ENCODE measurements around the gene WEE1.
A peak's percentile ranks its signal among the peaks of the same experiment; 100 is the strongest.

Gene WEE1

DNA sequence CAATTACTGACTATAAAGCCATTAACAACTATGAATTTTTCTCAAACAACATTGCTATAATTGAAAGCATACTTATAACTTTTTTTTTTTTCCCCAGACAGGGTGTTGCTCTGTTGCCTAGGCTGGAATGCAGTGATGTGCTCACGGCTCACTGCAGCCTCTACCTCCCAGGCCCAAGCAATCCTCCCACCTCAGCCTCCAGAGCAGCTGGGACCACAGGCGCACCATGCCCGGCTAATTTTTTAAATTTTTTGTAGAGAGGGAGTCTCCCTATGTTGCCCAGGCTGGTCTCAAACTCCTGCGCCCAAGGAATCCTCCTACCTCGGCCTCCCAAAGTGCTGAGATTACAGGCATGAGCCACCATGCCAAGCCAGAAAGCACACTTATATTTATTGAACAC lies 6.1 kb upstream of the WEE1 start:
- DNase-seq, result no peak

DNA sequence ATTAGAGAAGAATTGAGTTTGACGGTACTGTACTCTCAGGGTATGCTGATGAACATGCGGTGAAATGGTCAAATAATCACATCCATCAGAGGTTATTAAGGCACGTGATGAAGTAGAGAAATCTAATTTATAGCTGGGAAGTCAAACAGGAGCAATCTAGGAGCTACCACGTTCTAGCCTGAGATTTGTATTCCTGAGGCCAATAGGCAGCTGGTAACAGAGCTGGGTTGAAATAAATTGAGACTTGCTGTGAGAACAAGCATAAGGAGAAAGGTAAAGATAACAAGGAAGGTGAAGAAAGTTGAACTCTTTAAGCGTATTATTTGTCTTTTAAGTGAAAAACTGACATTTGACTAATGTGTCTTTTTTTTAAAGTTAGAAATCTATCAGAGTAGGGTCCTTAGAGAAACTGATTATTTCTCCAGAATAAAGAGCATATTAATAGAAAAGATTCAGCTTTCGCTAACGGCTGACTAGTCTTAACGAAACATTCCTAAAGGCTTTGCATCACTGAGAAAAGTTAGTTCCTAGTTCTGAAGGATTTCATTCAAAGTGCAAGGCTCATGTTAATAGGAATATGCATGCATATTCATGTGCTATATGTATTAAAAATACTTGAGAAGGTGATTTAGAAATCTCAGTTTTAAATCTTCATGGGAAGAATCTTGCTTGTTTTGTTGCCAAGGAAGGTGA lies 5.2 kb upstream of the WEE1 start:
- DNase-seq, result no peak

DNA sequence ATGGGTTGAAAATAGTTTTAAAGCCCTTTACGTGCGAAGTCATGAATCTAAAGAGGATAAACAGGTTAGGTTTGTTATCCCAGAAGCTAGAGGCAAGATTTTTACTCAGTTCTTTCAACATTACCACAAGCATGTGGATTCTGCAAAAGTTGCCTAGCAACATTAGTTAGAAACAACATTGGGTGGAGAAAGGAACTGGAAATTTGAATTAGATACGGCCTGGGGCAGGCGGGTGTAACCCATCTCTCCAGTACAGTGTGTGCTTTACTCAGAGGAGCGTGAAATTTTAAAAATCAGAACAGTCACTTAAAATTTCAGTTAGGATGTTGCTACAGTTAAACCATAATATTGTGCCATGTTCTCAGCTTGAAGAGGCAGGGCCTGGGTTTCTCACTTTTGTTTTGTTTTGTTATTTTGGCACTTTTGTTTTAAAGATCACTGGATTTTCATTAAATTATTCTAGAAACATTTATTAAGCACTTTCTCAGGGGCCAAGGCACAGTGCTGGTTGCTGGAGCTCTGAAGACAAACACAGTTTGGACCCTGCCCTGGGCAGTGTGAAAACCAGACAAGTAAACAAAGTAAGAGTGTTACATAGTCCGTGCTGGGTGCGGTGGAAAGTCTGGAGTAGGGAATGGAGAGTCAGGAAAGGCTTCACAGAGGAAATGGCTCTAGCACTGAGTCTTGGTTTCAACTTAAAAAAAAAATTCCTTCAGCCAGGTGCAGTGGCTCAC lies 4.4 kb upstream of the WEE1 start:
- no peak for DNase-seq

DNA sequence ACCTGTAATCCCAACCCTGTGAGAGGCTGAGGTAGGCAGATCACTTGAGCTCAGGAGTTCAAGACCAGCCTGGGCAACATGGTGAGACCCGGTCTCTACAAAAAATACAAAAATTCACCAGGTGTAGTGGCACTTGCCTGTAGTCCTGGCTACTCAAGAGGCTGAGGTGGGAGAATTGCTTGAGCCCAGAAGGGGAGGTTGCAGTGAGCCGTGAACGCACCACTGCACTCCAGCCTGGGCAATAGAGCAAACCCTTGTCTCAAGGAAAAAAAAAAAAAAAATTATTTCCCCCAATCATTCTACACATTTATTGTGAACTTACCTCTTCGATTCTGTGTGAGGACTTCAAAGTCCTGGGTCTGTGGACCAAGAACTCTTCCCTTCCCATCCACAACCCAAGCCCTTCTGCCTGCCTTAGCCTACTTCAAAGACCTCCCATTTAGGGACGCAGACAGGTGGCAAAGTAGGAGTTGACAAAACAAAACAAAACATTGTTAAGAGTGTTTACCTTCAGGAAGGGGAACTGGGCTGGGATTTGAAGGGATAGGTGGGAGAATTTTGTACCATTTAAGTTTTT lies 3.8 kb upstream of the WEE1 start:
- DNase-seq, result no peak

DNA sequence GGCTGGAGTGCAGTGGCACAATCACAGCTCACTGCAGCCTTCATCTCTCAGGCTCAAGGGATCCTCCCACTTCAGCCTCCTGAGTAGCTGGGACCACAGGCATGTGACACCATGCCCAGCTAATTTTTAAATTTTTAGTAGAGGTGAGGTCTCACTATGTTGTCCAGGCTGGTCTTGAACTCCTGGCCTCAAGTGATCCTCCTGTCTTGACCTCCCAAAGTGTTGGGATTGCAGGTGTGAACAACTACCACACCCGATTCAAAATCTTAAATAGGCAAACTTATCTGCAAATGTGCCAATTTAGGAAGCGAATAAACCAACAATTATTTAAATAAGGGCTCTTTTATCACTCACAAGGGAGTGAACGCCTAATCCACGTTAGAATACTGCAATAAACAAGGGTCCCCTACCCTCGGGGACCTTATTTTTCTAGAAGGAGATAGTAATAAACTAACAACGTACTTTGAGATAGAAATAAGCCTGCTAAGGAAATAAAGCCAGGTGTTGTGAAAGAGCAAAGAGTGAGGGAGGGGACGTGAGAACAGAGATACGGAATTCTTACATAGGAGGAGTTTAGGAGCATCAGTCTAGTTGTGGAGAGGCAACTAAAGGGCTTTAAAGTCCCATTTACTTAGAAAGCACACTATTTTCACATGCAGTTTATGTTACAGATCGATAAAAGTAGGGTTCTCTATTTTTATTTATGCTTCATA lies 3.0 kb upstream of the WEE1 start:
- DNase-seq, result no peak

DNA sequence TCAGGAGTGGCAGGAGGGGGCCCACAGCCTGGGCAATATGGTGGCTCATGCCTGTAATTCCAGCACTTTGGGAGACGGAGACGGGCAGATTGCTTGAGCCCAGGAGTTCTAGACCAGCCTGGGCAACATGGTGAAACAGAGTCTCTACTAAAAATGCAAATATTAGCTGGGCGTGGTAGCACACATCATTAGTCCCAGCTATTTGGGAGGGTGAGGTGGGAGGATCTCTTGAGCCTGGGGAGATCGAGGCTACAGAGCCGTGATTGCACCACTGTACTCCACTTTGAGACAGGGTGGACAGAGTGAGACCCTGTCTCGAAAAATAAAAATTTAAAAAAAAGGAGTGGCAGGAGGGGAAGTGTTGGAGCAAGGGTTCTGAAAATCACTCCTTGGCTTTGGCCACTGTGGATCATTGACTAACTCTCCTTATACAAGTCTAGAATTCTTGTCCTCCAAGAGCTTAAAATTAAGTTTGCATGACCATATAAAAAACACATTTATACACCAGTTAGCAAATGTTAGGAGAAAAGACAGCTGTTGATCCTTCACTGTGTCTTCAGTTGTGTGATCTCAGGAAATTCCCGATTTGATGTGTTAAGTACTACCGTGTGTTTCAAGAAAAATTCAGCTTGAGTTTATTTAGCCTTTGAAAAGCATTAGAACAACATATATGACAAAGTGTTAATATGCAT lies 2.3 kb upstream of the WEE1 start:
- DNase-seq, result no peak

DNA sequence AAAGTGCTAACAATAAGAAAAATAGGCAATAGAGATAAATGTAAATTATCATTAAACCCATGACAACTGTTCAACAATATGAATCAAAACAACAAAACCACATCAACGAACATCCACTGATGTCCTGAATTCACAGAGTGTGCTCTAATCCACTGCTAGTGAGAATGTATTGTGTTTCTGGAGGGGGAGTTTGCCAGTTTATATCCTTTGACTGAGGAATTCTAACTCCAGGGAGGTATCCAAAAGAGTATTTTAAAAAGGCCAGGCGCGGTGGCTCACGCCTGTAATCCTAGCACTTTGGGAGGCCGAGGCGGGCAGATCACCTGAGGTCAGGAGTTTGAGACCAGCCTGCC lies 1.7 kb upstream of the WEE1 start:
- DNase-seq, result no peak

DNA sequence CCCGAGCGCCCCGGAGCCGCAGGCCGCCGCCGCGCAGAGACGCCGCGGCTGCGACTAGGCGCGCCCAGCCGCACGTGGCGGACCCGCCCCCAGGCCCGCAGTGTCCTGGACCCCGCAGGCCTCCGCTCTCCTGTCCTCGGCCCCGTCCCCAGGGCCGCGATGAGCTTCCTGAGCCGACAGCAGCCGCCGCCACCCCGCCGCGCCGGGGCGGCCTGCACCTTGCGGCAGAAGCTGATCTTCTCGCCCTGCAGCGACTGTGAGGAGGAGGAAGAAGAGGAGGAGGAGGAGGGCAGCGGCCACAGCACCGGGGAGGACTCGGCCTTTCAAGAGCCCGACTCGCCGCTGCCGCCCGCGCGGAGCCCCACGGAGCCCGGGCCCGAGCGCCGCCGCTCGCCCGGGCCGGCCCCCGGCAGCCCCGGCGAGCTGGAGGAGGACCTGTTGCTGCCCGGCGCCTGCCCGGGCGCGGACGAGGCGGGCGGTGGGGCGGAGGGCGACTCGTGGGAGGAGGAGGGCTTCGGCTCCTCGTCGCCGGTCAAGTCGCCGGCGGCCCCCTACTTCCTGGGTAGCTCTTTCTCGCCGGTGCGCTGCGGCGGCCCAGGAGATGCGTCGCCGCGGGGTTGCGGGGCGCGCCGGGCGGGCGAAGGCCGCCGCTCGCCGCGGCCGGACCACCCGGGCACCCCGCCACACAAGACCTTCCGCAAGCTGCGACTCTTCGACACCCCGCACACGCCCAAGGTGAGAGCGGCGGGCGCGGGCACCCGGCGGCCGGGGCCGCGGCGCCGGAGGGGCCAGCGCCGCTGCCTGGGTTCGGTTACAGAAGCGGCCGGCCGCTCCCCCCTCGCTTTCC lies 528 bp downstream of the WEE1 start:
- peak; percentile 18 for DNase-seq

DNA sequence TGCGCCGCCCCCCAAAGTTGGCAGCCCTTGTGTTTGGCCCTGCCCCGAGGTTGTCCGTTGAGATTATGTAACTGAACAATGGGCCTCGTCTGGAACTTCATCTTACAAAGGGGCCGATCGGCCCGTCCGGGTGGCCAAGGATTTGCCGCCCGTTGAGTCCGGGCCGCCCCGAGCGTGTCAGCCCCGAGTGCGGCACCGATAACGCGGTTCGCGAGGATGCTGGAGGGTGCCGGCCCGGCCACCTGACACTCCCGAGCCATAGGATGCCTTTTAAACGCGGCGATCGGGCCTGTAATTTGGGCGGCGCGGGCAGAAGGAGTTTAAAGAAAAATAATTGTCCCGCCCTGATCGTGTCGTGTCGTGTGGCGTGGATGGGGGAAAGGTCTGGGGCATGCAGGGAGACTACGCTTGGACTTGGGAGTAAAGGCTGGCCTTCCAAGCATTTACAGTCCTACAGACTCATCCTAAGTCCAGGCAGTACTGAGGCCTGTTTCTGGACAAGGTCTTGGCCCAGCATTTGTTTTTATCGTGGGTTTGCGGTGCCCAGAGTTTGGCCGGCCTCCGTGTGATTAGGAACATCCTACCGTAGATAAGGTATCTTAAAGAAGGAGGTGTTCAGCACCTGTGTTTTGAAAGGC lies 1.3 kb downstream of the WEE1 start:
- DNase-seq, result peak; percentile 21

DNA sequence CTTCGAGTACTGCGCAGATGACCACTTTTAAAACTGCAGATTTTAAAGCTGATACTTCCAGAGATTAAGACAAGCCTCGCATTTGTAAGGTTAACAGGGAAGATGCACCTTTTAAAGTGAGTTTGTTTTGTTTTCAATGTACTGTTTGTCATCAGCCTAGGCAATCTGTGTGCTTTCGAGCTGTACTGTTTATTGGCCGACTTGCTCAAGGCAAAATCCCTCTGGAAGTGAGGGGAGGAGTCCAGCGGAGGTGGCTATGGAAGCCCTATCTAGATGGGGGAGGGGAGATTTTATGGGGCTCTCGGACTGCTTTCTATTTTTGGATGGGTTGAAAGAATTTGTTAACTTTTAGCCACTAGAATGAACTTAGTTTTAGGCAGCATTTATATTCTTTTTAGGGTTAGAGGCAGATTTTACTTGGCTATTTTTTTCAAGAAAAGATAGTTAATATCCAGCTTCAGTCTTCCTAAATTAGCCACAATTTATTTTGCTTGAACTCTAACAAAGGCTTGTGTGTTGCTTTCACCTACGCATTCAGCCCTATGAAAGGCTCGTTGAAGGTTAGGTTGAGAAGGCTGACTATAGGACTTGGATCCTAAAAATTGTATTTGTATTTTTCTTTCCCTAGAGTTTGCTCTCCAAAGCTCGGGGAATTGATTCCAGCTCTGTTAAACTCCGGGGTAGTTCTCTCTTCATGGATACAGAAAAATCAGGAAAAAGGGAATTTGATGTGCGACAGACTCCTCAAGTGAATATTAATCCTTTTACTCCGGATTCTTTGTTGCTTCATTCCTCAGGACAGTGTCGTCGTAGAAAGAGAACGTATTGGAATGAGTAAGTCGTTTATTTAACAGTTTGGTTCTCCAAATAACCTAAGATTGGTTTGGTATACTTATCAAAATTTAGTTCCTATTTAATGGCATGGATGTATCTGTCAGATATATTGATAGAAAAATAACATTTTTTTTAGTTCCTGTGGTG lies 2.1 kb downstream of the WEE1 start:
- DNase-seq, result no peak

DNA sequence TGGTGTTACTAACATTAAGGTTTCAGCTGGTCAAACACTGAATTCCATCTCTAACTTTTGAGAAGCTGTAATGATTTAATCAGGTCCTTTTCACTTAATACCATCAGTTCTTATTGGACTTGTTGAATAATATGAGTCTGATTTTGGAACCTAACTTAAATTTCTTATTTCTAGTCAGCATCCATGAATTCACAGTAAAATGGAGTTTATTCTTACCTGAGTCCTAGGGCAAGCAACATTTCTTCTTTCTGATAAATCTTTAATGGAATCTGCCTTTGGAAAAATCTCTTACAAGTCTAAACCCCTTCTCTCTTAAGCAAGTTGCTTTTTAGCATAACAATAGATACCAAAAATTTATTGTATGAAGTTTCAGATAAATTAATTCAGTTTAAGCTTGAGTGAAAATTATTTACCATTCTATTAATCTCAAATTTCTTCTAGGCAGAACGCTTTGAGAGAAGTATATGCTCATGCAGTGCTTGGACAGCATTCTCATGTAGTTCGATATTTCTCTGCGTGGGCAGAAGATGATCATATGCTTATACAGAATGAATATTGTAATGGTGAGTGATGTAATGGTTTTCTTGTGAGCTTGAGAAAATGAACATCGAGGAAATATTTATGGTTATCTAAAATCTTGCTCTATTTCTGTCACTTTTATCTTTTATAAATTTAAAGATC lies 3.4 kb downstream of the WEE1 start:
- DNase-seq, result no peak

DNA sequence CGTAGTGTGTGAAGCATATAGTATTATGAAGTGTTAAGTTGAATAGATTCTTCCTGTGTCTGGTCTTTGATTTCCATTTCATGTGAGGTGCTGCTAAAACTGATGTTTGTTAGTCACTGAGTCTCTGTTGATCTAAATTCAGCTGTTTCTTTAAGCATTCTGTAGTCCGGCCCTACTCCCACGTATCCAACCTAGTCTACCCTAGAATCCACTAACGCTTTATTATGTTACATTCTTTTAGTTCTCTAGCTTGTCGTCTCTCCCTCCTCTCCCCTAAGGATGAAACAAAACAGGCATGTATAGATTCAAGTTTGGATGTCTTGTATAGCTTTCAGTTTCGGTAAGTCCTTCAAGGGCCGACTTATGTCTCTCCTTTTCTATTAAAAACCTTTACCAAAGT lies 4.1 kb downstream of the WEE1 start:
- no peak for DNase-seq

DNA sequence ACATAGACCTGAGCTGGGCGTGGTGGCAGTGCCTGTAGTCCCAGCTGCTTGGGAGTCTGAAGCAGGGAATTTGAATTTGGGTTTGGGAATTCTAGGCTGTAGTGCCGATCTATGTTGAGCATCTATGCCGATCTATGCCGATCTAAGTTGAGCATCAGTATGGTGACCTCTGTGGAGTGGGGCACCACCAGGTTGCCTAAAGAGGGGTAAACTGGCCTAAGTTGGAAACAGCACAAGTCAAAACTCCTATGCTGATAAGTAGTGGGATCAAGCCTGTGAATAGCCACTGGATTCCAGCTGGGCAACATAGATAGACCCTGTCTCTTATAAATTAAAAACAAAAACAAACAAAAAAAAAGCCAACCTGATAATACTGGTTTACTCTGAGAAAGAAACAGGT lies 7.4 kb downstream of the WEE1 start:
- DNase-seq, result no peak

DNA sequence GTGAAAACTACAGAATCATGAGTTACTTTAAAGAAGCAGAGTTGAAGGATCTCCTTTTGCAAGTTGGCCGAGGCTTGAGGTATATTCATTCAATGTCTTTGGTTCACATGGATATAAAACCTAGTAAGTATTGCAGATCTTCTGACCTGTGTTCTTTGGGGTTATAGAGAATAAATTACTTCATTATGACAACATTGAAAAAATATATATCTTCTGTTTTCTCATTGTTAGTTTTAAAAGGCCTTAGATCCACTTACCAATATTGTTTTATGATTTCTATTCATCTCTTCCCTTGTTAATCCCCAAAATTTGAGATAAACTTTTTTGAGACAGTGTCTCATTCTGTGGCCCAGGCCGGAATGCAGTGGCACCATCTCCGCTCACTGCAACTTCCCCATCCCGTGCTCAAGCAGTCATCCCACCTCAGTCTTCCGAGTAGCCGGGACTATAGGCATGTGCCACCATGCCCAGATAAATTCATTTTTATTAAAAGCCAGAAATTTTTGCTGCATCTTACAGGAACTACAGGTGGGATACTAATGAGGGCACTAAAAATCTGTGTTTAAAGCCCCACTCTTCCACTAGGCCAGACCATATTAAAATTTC lies 8.2 kb downstream of the WEE1 start:
- no peak for DNase-seq

DNA sequence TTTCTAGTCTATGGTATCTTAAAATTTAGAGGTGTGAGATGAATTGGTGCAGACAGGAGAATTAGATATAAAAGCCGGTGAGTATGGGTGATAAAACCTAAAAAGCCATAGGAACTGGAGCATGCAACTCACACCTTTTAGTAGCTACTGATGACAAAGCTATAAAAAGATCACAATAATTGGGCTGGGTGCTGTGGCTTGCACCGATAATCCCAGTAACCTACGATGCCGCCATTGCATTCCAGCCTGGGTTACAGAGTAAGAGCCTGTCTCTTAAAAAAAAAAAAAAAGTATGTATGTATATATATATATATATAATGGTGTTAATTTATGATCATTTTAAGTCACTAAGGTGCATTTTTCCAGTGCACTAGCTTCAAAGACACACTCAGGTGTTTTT lies 17.2 kb downstream of the WEE1 start:
- DNase-seq, result no peak

DNA sequence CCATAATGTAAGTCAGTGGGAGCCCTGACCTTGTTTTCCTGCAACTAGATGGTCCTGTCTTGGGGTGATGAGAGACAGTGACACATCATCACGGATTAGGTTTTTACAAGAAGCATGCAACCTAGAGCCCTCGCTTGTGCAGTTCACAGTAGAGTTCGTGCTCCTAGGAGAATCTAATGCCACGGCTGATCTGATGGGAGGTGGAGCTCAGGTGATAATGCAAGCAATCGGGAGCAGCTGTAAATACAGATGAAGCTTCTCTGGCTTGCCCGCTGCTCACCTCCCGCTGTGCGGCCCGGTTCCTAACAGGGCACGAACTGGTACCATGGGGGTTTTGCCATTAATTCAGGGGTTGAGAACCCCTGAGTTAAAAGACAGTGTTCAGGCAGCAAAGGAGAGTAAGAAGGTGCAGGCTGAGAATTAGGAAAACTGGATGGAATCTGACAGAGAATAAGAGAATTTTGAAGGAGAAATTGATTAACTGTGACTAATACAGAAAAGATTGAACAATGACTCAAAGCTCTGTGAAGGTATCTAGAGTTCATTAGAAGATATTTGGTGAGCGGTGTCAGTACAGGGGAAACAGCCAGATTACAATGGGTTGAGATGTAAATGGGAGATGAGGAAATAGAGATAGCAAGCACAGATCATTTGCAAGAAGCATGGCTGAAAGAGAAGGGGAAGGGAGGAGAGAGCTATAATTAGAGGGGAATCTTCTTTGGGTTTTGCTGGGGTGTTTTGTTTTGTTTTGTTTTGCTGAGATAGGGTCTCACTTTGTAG lies 21.0 kb downstream of the WEE1 start:
- no peak for DNase-seq

DNA sequence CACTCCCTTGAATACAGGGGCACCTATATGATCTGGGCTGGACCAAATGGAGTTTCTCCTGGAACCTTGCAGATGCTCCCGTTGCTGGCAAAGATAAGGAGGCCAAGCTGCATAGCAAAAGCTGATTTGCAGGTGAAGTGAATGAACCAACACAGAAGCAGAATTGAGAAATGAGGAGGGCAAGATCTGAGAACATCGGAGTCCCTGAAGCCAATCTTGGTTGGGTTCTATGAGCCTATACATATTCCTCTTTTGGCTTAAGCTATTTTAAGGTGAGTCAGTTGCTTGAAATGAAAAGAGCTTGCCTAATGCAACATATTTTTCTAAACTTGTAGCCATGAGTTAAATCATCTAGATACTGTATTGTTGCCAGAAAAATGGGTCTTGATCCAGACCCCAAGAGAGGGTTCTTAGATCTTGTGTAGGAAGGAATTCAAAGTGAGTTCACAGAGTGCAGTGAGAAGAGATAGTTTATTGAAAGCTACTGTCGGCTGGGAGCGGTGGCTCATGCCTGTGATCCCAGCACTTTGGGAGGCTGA lies 23.5 kb downstream of the WEE1 start:
- no peak for DNase-seq

DNA sequence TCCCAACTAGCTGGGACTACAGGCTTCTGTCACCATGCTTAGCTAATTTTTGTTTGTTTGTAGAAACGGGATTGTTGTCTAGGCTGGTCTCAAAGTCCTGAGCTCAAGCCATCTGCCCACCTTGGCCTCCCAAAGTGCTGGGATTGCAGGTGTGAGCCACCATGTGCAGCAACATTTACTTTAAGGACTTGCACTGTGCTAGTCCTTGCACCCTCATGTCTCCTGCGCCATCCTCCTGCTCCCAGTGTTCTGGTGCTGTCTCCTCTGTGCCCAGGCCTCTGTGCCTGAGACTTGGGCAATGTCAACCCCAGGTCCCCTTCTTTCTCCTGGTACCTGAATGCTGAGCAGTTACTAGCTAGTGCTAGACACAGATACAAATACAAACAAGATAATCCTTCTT lies 26.7 kb downstream of the WEE1 start:
- DNase-seq, result no peak
